Smooth muscle cell (in vitro differentiated cells): ENCODE measurements around the gene OR6T1. TPM values are rescaled to one million over a fixed set of nuclear protein-coding genes. Genes with fewer than 3 reads are reported as not detected.

ENCODE experiments used
- DNase-seq: peaks from one replicate; lab custom pipeline; 2025; ENCODE audit not compliant: unreplicated experiment; lab: John Stamatoyannopoulos, UW
- H2AFZ ChIP-seq: fragments of 200-600 bp; sonication (generic); 2 replicates; pipeline ENCODE4 v1.6.0; 2016; ENCODE audit warnings: antibody characterized with exemption, low read depth, mild to moderate bottlenecking
- H3F3A ChIP-seq: fragments of 200-600 bp; sonication (generic); 2 replicates; pipeline ENCODE4 v1.6.0; 2017; ENCODE audit warnings: antibody characterized with exemption, low read depth
- H3K27ac ChIP-seq: fragments of 200-600 bp; sonication (generic); 2 replicates; pipeline ENCODE4 v1.5.1; 2016; ENCODE audit warnings: low read depth, mild to moderate bottlenecking
- H3K27me3 ChIP-seq: fragments of 200-600 bp; sonication (generic); 2 replicates; pipeline ENCODE4 v1.6.1; 2016; ENCODE audit warnings: low read depth, mild to moderate bottlenecking
- H3K36me3 ChIP-seq: fragments of 200-600 bp; sonication (generic); 2 replicates; pipeline ENCODE4 v1.5.1; 2016; ENCODE audit warnings: low read depth
- H3K4me1 ChIP-seq: fragments of 200-600 bp; sonication (generic); 2 replicates; pipeline ENCODE4 v1.5.1; 2016; ENCODE audit warnings: low read depth
- H3K4me2 ChIP-seq: fragments of 200-600 bp; sonication (generic); 2 replicates; pipeline ENCODE4 v1.6.0; 2016; ENCODE audit warnings: mild to moderate bottlenecking
- H3K4me3 ChIP-seq: fragments of 200-600 bp; sonication (generic); 2 replicates; pipeline ENCODE4 v1.5.1; 2016; ENCODE audit warnings: mild to moderate bottlenecking
- H3K79me2 ChIP-seq: fragments of 200-600 bp; sonication (generic); 2 replicates; pipeline ENCODE4 v1.6.0; 2016; ENCODE audit warnings: low read depth, mild to moderate bottlenecking
- H3K9ac ChIP-seq: fragments of 200-600 bp; sonication (generic); 2 replicates; pipeline ENCODE4 v1.6.0; 2016; ENCODE audit warnings: low read depth
- H3K9me3 ChIP-seq: fragments of 200-600 bp; sonication (generic); replicated peaks from 2 replicates; pipeline ENCODE4 v1.5.1; 2016; ENCODE audit warnings: low read depth
- H4K20me1 ChIP-seq: fragments of 200-600 bp; sonication (generic); 2 replicates; pipeline ENCODE4 v1.6.0; 2016; ENCODE audit warnings: low read depth
- WGBS: methylation state at CpG from one replicate; pipeline ENCODE4 v1.1.7; 2016; ENCODE audit warnings: low lambda C conversion rate; 5-methylcytosine and 5-hydroxymethylcytosine counted together
- polyA plus RNA-seq: library from polyadenylated mRNA; unstranded; fragments of >200 nt; fragmentation: Nextera tagmentation; extraction: Ambion mirVana; gene quantifications from 2 replicates; pipeline ENCODE4 v1.2.1, GENCODE V29; 2016
- total RNA-seq: library from RNA; depleted of rRNA; stranded (reverse); fragments of >200 nt; gene quantifications from 2 replicates; pipeline ENCODE4 v1.2.3, GENCODE V29; 2014
- TF ChIP-seq, protein P1 (sequence below): fragments of 200-600 bp; sonication (generic); IDR thresholded peaks from 2 replicates; pipeline ENCODE4 v1.5.1; 2017; ENCODE audit warnings: borderline replicate concordance, mild to moderate bottlenecking, antibody characterized with exemption; ENCODE audit not compliant: insufficient read depth, poor library complexity, severe bottlenecking

OR6T1 gene
- not detected in 2 replicates for total RNA-seq
- not detected in 2 replicates for polyA plus RNA-seq

GRCh38 chr11:123943738-123944137 is at the start of gene OR6T1:
TSS of gene OR6T1 (minus strand) at chr11:123943838. CDS start at chr11:123943838, 0 bp downstream.
- no peak within 1 kb of the TSS for H3K4me3 ChIP-seq
- no peaks in the 10 kb centered on the region for H3K4me1 ChIP-seq
- H2AFZ ChIP-seq, result no peak within 1 kb of the TSS
- no peaks in the 10 kb centered on the region for H3K9me3 ChIP-seq
- H4K20me1 ChIP-seq, result no peaks in the 10 kb centered on the region
- no peak within 1 kb of the TSS for H3K27ac ChIP-seq
- H3K27me3 ChIP-seq, result no peaks in the 10 kb centered on the region
- WGBS, result 95% methylated on average over 3 of the region's 3 CpGs
- TF ChIP-seq, protein P1, sequence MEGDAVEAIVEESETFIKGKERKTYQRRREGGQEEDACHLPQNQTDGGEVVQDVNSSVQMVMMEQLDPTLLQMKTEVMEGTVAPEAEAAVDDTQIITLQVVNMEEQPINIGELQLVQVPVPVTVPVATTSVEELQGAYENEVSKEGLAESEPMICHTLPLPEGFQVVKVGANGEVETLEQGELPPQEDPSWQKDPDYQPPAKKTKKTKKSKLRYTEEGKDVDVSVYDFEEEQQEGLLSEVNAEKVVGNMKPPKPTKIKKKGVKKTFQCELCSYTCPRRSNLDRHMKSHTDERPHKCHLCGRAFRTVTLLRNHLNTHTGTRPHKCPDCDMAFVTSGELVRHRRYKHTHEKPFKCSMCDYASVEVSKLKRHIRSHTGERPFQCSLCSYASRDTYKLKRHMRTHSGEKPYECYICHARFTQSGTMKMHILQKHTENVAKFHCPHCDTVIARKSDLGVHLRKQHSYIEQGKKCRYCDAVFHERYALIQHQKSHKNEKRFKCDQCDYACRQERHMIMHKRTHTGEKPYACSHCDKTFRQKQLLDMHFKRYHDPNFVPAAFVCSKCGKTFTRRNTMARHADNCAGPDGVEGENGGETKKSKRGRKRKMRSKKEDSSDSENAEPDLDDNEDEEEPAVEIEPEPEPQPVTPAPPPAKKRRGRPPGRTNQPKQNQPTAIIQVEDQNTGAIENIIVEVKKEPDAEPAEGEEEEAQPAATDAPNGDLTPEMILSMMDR, result no peak
- no peaks in the 10 kb centered on the region for H3F3A ChIP-seq
- H3K4me2 ChIP-seq, result no peak within 1 kb of the TSS
- no peak within 1 kb of the TSS for H3K9ac ChIP-seq
- DNase-seq, result no peak
- H3K79me2 ChIP-seq, result no peaks in the 10 kb centered on the region
- no peaks in the 10 kb centered on the region for H3K36me3 ChIP-seq

DNA sequence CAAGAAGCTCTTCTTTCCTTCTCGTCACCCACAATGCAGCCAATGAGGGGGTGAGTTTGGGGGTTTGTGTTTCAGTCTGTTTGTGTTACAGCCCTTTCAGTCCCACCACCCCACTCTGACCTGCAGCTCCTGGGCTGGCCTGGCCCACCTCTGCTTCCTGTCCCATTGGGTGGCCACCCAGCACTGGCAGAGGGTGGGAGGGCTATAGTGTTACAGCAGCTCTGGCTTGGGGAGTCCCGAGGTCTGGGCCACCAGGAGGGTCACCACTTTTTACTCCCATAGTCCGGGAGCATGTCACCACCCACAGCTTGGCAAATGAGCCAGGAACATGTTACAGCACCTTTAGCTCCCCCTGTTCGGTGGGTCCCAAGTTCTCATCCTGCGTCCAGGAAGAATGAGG is 35.7 kb upstream of the OR6T1 start:
- WGBS, result 86% methylated on average over 5 of the region's 5 CpGs
- Histone ChIP-seq H3K9ac (no peak overlapping the region), H3K4me3 (no peak overlapping the region), H3K4me2 (no peak overlapping the region), H3K79me2 (no peaks in the 10 kb centered on the region), H3K4me1 (no peaks in the 10 kb centered on the region), H4K20me1 (no peaks in the 10 kb centered on the region), H3F3A (no peaks in the 10 kb centered on the region), H3K27me3 (no peaks in the 10 kb centered on the region), H3K36me3 (no peaks in the 10 kb centered on the region), H3K9me3 (no peaks in the 10 kb centered on the region), H2AFZ (no peak overlapping the region), H3K27ac (no peak overlapping the region)
- TF ChIP-seq, protein P1, result no peak
- no peak for DNase-seq

GRCh38 chr11:123977731-123978347 is 34.2 kb upstream of the OR6T1 start, which contains the start of gene OR10S1:
TSS of gene OR10S1 (minus strand) at chr11:123977781. CDS start at chr11:123977664, 117 bp downstream.
- DNase-seq, result no peak
- Histone ChIP-seq H3K27ac (no peak within 1 kb of the TSS), H3K4me2 (no peak within 1 kb of the TSS), H4K20me1 (no peaks in the 10 kb centered on the region), H3K4me3 (no peak within 1 kb of the TSS), H3F3A (no peaks in the 10 kb centered on the region), H3K36me3 (no peaks in the 10 kb centered on the region), H3K27me3 (no peaks in the 10 kb centered on the region), H3K9me3 (no peaks in the 10 kb centered on the region), H3K4me1 (no peaks in the 10 kb centered on the region), H3K9ac (no peak within 1 kb of the TSS), H3K79me2 (no peaks in the 10 kb centered on the region), H2AFZ (no peak within 1 kb of the TSS)
- TF ChIP-seq, protein P1, result no peak
